ENCODE measurements around the gene PMEPA1.

DNA sequence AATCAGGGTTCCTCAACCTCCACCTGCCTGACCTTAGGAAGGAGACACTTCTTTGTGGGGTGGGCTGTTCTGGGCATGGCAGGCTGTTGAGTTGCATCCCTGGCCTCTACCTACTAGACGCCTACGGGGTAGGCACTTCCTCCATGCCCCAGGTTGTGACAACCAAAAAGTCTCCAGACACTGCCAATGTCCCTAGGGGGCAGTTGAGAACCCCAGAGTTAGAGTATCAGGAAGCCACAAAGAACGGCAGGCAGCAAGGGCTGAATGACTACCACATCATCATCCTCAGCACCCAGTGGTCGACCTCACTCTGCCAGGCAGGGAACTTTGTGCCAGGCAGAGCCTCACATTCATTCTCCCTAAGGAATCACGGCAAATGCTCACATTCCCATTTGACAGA lies 21.5 kb downstream of the PMEPA1 start:
- TF ChIP-seq CTCF (IDR thresholded peaks at IDR 0.05) (no peak), POLR2AphosphoS5 (IDR thresholded peaks at IDR 0.05) (no peak)
